ENCODE data around the gene FKBP2.

The FKBP2 gene

DNA sequence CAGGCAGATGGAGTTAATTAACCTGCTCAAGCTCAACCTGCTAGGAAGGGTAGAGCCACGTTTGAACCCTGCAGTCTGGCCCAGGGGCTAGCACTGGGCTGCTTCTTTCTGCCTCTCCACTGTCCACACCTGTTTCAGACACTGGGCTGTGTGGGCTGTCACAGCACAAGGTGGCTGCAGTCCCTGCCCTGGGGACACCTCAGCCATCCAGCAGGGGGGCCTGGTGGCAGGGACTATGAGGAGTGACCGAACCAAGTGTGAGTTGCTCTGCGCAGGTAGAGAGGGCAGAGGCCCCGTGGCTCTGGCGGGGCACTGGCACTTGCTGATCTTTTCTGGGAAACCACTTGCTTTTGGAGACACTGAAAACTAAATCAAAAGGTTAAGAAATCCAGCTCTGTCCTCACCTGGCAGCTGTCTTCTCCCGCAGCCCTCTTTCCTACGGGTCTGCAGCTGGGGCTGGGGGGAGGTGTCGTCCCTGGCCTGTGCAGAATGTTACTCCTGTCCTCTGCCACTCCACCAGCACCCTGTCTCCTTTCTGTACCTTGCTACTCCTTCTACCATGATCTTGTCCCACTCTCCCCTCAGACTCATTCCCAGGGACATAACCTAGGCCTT lies 37.8 kb downstream of the FKBP2 start:
- TF ChIP-seq, protein P1, sequence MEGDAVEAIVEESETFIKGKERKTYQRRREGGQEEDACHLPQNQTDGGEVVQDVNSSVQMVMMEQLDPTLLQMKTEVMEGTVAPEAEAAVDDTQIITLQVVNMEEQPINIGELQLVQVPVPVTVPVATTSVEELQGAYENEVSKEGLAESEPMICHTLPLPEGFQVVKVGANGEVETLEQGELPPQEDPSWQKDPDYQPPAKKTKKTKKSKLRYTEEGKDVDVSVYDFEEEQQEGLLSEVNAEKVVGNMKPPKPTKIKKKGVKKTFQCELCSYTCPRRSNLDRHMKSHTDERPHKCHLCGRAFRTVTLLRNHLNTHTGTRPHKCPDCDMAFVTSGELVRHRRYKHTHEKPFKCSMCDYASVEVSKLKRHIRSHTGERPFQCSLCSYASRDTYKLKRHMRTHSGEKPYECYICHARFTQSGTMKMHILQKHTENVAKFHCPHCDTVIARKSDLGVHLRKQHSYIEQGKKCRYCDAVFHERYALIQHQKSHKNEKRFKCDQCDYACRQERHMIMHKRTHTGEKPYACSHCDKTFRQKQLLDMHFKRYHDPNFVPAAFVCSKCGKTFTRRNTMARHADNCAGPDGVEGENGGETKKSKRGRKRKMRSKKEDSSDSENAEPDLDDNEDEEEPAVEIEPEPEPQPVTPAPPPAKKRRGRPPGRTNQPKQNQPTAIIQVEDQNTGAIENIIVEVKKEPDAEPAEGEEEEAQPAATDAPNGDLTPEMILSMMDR (conservative IDR thresholded peaks at IDR 0.05), result no peak; the same call in 1 of the 2 replicates
- H3K27ac ChIP-seq, result peak overlapping the region; percentile 2; the same call in 1 of the 2 replicates

DNA sequence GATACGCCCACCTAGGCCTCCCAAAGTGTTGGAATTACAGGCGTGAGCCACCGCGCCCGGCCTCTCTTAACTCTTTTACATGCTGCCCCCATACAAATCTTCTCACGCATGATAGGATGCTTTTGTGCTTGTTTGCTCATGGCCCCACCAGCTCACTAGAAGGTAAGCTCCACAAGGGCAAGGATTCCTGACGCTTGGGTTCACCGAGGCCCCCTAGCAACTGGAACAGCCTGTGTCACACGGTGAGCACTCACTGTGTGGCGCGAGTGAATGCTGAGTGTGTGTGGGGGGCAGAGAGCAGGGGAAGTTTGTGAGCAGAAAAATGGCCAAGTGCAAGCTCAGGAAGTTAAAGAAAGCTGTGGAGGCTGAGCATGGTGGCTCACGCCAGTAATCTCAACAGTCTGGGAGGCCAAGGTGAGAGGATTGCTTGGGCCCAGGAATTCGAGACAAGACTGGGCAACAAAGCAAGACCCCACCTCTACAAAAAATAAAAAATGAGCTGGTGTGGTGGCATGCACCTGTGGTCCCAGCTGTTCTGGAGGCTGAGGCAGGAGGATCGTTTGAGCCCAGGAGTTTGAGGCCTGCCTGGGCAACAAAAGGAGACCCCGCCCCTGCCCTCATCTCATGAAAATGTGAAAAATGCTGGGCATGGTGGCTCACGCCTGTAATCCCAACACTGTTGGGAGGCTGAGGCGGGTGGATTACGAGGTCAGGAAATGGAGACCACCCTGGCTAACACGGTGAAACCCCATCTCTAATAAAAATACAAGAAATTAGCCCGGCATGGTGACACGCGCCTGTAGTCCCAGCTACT lies 41.3 kb downstream of the FKBP2 start:
- TF ChIP-seq, protein P1 (conservative IDR thresholded peaks at IDR 0.05), result no peak
- peak overlapping the region; percentile 98; the same call in 1 of the 2 replicates for H3K27ac ChIP-seq

DNA sequence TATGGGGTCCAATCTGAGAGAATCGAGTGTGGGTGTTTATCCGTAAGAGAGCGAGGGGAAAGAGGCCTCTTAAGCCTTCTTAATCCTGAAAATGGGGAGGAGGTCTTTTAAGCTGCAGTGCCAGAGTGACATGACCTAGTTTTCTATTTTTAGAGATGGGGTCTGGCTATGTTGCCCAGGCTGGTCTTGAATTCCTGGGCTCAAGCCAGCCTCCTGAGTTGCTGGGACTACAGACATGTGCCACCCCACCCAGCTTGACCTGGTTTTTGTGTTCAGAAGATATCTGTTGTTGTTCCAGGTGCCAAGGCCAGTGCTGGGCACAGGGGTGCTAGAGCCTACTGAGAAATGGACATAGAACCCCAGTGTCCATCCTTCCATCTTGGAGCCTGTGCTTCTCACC lies 42.2 kb downstream of the FKBP2 start:
- TF ChIP-seq, protein P1 (conservative IDR thresholded peaks at IDR 0.05), result no peak
- H3K27ac ChIP-seq, result peak overlapping the region; percentile 98

DNA sequence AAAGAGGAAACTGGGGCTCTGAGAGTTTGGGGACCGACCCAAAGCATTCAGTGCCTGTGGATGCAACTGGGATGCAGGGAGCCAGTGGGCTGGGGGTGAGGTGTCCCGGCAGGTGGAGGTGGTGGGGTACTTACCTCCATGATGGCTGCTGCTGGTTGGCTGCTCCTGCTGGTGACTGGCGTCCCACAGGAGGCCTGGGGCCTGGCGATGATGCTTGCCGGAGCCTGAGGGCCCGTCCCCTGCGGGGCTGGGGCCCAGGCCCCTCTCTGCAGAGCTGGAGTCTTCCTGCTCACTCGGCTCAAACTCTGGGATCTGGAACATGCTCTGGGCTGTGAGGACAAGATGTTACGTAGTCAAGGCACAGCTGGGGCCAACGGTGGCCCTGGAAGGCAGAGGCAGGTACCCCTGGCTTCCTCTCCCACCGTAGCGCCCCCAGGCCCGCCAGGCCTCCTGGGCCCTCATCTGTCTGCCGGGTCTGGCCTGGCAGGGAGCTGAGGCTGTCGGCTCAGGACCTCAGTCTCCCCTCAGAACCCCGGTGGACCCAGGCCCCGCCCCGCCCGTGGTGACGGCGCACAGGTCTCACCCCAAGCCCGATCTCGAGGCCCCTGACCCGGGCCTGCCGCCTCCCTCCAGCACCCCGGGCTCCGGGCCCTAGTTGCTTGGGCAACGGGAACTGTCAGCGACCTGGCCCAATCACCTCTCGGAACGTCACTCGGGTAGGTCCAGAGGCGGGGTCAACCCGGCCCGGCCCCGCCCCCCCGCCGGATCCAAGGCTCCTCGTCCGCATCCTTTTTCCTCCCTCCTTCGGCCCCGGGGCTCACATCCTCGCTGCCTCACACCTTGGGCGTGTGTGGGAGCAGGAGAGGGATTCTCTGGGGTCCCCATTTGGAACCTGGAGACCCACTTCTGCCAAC lies 43.4 kb downstream of the FKBP2 start, which contains the start of gene BAD:
BAD (minus strand) TSS at position 618 of the 914 bp plus-strand sequence; CDS start at position 321, 297 bp downstream.
- peak within 1 kb of the TSS; percentile 98 for H3K27ac ChIP-seq

DNA sequence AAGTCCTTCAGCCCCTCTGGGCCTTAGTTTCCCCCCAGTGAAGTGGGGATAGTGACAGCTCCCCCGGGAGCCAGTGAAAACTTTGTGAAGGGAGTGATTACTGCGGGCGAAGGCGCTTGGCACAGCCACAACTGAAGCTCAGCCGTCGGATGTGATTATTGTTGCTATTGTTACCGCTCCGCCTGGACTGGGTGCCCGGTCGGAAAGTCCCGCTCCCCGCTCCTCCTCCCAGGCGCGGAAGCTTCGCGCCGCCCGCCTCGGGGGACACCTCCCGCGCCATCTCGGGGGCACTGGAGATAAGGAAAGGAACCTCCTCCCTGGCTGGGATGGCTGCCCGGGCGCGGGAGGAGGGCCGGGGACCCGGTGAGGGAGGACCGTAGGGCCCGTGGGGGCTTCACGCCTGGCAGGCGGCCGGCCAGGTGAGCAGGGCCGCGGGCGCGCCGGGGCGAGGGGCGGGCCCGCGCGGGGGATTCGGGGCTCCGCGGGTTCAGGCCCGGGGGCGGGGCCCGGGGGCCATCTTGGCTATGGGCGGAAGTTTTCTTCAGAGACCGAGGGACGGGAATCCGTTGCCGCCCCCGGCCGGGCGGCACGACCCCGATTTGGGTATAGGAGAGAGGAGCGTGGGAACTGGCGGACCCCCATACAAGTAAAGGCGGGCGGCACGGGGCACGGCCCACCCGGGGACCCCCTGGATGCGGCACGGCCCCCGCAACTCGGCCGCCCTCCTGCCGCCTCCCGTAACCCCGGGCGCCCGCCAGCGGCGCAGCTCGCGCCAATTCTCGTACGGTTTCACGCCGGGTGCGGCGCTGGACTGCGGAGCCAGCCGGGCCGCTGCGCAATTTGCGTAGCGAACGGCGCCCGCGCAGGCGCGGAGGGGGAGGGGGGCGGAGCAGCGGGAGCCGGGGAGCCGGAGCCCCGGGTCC lies 44.3 kb downstream of the FKBP2 start, which contains the start of gene GPR137:
GPR137 (plus strand) TSS at position 887 of the 923 bp plus-strand sequence. CDS start 677 bp downstream, outside the sequence.
- TF ChIP-seq, protein P1 (conservative IDR thresholded peaks at IDR 0.05), result no peak
- H3K27ac ChIP-seq, result peak within 1 kb of the TSS; percentile 98

More for the DNA sequence above, 43.4 kb downstream of the FKBP2 start, which contains the start of gene BAD:
- TF ChIP-seq, protein P1 (conservative IDR thresholded peaks at IDR 0.05), result no peak; the same call in 1 of the 2 replicates
